Midbrain (tissue), 1 donor: ENCODE measurements around the gene OR5A1.

Source experiments
- DNase-seq: peaks from one replicate; lab custom pipeline; 2025; lab: John Stamatoyannopoulos, UW

OR5A1 gene

DNA sequence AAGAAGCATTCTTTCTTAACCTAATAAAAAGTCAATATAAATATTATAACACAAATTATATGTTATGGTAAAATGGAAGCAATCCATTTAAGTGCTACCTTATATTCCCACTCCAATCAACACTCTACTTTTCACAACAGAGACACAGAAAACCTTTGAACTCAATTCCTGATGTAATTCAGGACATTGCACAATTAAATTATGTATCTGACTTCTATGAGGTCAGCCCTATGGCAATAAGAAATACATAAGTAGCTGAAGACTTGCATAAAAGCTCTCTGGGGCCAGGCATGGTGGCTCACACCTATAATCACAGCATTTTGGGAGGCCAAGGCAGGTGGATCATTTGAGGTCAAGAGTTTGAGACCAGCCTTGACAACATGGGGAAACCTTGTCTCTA, 43.6 kb downstream of the OR5A1 start:
- no peak for DNase-seq

DNA sequence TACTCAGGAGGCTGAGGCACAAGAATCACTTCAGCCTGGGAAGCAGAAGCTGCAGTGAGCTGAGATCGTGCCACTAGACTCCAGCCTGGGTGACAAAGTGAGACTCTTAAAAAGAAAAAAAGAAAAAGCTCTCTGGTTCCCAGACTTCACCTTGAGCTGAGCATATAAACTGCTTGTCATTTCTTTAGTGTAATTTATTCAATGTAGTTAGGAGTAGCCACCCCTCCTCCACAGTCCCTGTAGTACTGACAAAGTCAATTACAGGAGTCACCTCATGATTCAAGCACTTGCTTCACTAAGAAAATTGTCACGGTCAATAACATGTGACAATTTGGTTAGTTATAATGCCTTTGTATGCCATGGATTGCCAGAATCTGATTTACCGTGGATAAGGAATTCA, 44.1 kb downstream of the OR5A1 start:
- no peak for DNase-seq
